ENCODE data around the gene ANO8.

DNA sequence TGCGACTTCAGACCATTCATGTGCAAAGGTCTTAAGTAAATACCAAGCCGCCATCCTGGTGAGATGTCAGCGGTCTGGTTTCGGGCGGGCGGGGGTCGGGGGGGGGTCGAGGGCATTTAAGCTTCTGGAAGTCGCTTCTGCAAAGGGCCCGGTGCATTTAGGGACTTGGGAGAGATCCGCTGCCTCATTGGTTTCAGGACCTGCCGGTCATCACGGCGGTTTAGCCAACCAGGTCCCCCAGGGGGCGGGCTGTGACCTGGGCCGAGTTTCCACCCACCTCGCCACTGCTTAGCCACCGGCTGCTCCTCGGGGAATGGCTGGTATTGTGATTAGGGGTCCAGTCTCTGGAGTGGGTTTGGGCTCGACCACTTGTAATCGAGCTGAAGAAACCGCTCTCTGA is 45.2 kb downstream of the ANO8 start:
- TF ChIP-seq, protein P1, sequence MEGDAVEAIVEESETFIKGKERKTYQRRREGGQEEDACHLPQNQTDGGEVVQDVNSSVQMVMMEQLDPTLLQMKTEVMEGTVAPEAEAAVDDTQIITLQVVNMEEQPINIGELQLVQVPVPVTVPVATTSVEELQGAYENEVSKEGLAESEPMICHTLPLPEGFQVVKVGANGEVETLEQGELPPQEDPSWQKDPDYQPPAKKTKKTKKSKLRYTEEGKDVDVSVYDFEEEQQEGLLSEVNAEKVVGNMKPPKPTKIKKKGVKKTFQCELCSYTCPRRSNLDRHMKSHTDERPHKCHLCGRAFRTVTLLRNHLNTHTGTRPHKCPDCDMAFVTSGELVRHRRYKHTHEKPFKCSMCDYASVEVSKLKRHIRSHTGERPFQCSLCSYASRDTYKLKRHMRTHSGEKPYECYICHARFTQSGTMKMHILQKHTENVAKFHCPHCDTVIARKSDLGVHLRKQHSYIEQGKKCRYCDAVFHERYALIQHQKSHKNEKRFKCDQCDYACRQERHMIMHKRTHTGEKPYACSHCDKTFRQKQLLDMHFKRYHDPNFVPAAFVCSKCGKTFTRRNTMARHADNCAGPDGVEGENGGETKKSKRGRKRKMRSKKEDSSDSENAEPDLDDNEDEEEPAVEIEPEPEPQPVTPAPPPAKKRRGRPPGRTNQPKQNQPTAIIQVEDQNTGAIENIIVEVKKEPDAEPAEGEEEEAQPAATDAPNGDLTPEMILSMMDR (conservative IDR thresholded peaks at IDR 0.05; ENCODE audit: low read depth, low read length), result no peak
- no peak for TF ChIP-seq EZH2 (IDR thresholded peaks at IDR 0.05; ENCODE audit: borderline replicate concordance, low read depth, low read length, poor library complexity, severe bottlenecking)
